Midbrain (tissue), 1 donor: Measurements from ENCODE around the gene CCDC90B.

ENCODE experiments used
- DNase-seq: peaks from one replicate; lab custom pipeline; 2025; lab: John Stamatoyannopoulos, UW

Gene CCDC90B

GRCh38 chr11:83235825-83236224, 50.3 kb downstream of the CCDC90B start:
- no peak for DNase-seq

GRCh38 chr11:83223457-83223856, 62.7 kb downstream of the CCDC90B start:
- DNase-seq: no peak

- no peak for DNase-seq
These were observed 63.7 kb downstream of the CCDC90B start for GRCh38 chr11:83222499-83222898.

GRCh38 chr11:83221694-83222093, 64.5 kb downstream of the CCDC90B start:
- no peak for DNase-seq

- no peak for DNase-seq
These were observed 65.9 kb downstream of the CCDC90B start for GRCh38 chr11:83220260-83220659.

GRCh38 chr11:83219095-83219494, 67.1 kb downstream of the CCDC90B start:
- DNase-seq: no peak
